Measurements from ENCODE around the gene CPVL.

GRCh38 chr7:29086545-29086944, 59.8 kb downstream of the CPVL start:
- TF ChIP-seq CTCF (IDR thresholded peaks at IDR 0.05; ENCODE audit: borderline replicate concordance, extremely low read depth, low read length, poor library complexity, severe bottlenecking) = no peak
- no peak for TF ChIP-seq EZH2 (IDR thresholded peaks at IDR 0.05; ENCODE audit: borderline replicate concordance, low read depth, low read length, severe bottlenecking)
